Measurements from ENCODE around the gene ONECUT1. TPM values are rescaled to one million over a fixed set of nuclear protein-coding genes. Genes with fewer than 3 reads are reported as not detected.
A peak's percentile ranks its signal among the peaks of the same experiment; 100 is the strongest.

The ONECUT1 gene
- total RNA-seq, 1 donor from 2014 or later = not detected

DNA sequence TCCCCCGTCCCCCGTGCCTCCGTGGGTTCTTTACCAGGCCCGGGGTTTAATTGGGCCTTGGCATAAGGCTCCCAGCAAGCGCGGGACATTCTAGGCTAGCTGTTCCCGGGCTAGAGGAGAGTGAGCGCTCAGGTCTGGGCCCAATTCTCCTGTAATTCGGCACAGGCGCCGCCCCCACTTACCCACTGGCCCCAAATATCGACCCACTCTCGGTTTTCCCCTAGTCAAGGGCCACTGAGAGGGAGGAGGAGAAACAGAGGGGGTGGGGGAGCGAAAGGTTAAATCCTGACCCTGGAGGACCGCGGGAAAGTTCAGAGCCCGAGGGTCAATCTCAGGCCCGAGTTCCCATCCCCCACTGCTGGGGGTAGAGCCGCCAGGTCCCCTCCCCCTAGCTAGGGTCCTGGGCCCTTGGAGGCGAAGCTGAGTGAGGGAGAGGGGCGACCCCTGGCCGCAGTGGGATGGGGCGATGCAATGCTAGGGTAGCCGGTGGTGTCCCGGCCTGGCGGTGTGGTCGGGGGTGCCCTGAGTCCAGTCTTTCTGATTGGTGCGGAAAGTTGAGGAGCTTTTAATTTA lies 8.5 kb upstream of the ONECUT1 start:
- DNase-seq = no peak
- ATAC-seq = no peak
- intact Hi-C loops (cut with micrococcal nuclease) = no loop called here

- DNase-seq (no peak), ATAC-seq (no peak)
- intact Hi-C loops (cut with micrococcal nuclease) = no loop called here
Observed at GRCh38 chr15:52797625-52798501, 7.7 kb upstream of the ONECUT1 start.

DNA sequence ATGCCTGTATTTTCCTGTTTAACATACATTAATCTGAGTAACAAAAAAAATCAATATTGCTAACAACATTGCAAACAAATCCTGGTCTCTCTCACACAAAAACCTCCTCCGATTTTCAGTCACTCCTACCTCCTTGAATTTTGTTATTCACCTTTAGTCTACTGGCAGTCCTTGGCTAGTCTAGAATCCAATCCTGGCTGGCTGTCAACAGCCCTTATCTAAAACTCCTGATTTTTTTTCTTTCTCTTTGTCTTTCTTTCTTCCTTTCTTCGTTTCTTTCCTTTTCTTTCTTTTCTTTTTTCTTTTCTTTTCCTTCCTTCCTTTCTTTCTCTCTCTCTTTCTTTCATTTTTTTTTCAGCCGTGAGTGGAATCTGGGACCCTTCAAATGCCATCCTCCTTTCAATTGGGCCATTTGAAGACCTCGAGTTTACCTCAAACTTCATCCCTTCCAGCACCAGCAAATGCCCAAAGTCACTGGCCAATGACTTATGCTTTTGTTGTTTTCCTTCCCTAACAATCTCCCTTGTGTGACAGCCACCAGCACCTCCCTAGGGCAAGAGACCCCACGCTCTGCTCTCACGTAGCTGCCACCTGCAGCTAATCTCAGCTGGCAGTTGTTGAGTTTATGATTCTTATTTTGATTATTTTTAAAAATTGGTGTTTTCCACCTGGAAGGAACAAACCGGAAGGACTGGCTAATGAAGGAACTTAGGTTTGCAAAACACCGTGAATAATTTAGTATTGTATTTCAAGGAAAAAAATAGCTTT lies 6.8 kb upstream of the ONECUT1 start:
- intact Hi-C loops (cut with micrococcal nuclease) = no loop called here
- ATAC-seq (no peak), DNase-seq (no peak)

DNA sequence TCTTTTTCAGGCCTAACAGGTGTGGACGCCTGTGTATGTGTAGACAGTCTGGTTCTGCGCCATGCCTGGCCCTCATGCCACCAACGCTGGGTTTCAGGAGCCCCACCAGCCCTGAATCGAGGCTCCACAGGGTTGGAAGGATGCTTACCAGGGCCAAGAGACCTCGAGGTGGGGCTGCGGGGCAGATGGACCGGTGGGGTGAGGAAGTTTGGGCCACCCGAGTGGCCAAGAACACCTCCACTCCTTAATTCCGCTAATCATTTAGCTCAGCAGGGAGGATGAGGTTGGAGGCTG lies 6.0 kb upstream of the ONECUT1 start:
- intact Hi-C loops (cut with micrococcal nuclease) = no loop called here
- ATAC-seq (no peak), DNase-seq (no peak)

- no peak for ATAC-seq
- no peak for DNase-seq
- intact Hi-C loops (cut with micrococcal nuclease) = no loop called here
Observed at GRCh38 chr15:52795464-52796227, 5.5 kb upstream of the ONECUT1 start.

DNA sequence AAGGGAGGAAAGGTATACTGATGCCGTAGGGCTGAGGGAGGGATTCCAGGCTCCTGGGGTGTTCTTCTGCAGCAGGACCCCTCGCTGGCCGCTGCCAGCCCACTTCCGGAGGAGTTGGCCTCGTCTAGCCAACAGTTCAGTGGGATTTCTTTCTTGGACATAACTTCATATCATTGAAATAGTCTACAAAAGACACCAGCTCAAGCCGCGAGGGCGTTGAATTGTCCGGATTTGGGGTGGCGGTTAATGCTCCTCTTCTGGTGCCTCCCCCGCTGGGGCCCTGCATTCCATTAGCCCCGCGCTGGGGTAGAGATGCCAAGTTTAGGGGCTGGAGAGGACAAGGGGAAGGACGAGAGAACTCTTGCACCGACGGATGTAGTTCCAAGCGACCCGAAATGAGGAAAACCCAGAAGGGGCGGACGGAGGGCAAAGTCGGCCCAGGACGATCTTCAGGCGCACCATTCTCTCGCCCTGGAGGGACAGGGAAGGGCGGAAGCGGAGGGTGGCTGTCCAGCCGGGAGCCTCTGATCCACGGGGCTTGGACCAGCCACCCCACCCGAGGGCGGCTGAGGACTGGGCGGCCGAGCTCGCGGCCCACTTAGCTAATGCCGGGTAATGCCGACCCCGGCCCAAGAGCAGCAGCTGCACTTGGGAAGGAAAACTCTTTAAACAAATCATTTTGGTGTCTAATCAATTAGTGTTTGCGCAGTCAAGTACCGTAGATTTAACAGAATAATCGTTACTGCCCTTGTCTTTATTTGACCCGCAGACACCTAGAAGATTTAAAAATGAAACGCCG lies 4.7 kb upstream of the ONECUT1 start:
- ATAC-seq = no peak
- intact Hi-C loops (cut with micrococcal nuclease) = no loop called here
- DNase-seq = no peak

DNA sequence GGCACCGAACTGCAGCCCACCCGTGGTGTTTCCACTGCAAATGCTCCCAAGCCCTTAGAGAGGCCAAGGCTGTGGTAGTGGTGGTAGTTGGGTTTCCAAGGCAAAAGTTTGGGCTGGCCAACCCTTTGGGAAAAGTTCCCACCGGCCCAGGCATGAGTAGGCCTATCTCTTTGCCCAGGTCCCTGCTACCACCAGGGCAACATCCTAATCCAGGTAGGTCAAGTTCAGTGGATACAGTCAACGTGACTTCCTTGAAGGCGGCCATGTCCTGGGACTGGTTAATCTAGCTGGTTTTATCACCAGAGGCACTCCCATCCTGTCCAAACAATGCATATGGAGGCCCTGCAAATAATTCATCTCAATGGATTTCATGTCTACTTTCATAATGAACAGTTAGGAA lies 1.6 kb upstream of the ONECUT1 start:
- ATAC-seq = no peak
- intact Hi-C loops (cut with micrococcal nuclease) = no loop called here
- no peak for DNase-seq

- peak; percentile 47 for ATAC-seq
- DNase-seq = no peak
- intact Hi-C loops (cut with micrococcal nuclease) = no loop called here
Observed at GRCh38 chr15:52790941-52791751, 1.0 kb upstream of the ONECUT1 start.

GRCh38 chr15:52789601-52790168 lies 451 bp downstream of the ONECUT1 start:
- DNase-seq (no peak), ATAC-seq (peak; percentile 18)
- intact Hi-C loops (cut with micrococcal nuclease) = no loop called here

GRCh38 chr15:52789008-52789600 lies 1.0 kb downstream of the ONECUT1 start:
- ATAC-seq (no peak), DNase-seq (no peak)
- intact Hi-C loops (cut with micrococcal nuclease) = no loop called here

- no peak for DNase-seq
- no peak for ATAC-seq
- intact Hi-C loops (cut with micrococcal nuclease) = no loop called here
Observed at GRCh38 chr15:52788099-52788986, 1.8 kb downstream of the ONECUT1 start.

GRCh38 chr15:52787549-52788098 lies 2.5 kb downstream of the ONECUT1 start:
- intact Hi-C loops (cut with micrococcal nuclease) = no loop called here
- ATAC-seq = no peak
- DNase-seq = no peak

- no peak for ATAC-seq
- intact Hi-C loops (cut with micrococcal nuclease) = no loop called here
- DNase-seq = no peak
Observed at GRCh38 chr15:52787123-52787503, 3.0 kb downstream of the ONECUT1 start.

GRCh38 chr15:52786436-52787122 lies 3.6 kb downstream of the ONECUT1 start:
- ATAC-seq = no peak
- DNase-seq = no peak
- intact Hi-C loops (cut with micrococcal nuclease) = no loop called here

DNA sequence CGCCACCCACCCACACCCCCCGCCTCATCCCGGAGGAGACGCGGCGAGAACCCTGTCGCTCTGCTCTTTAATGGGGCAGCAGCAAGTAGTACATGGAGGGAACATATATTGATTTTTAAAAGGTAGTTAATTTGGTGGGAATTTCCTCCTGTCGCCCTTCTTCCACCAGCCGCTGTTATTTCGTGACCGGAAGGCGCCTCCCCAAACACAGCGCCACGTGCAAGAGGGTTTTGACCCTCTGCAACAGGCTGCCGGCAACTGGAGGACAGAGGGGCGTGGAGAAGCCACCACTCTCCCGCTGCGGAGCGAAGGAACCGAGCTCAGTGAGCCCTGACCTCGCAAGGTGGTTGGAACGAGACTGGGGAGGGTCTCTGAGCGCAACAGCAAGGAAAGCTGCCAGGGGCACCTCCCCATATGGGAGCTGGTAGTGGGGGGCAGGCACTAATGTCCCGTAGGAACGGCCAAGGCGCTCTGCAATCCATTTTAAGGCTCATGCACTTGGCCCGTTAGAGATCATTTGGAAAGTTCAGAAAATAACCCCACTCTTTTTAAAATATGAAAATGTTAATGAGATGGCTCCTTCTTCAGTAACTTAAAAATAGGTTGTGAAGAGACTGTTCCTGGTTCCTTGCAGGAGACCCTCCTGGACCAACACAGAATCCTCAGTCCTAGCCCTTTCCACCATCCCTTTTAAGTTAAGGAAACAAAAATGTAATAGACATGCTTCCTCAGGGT lies 4.3 kb downstream of the ONECUT1 start:
- no peak for ATAC-seq
- no peak for DNase-seq
- intact Hi-C loops (cut with micrococcal nuclease) = no loop called here
